ENCODE data around the gene ATP8B1. TPM values are rescaled to one million over a fixed set of nuclear protein-coding genes. Genes with fewer than 3 reads are reported as not detected.

ATP8B1 gene
- total RNA-seq, 1 experiment from 2014 or later: 15.9 TPM

- TF ChIP-seq ZFX (IDR thresholded peaks at IDR 0.05) (no peak), JUND (IDR thresholded peaks at IDR 0.05) (peak; percentile 77)
Observed at GRCh38 chr18:57775937-57776336, 27.2 kb downstream of the ATP8B1 start (continued).

GRCh38 chr18:57772387-57772799 is 30.7 kb downstream of the ATP8B1 start:
- RAD21 ChIA-PET (ENCODE audit: low non-redundant PET in 1 of 2, low total read pairs in 2 of 2, uncharacterized antibody in 2 of 2, unreplicated experiment in 2 of 2): interaction anchor here in 1 of 2 experiments (0.6 kb wide), 1 partner anchor 65 kb away, joined by 3 read pairs; no protein-coding TSS in a partner anchor
- H3K27ac ChIP-seq (ENCODE audit: low read depth, low read length): no peak overlapping the region
- POLR2A ChIA-PET: no interaction called here
- no peak for ATAC-seq
- H3K4me3 ChIP-seq (replicated peaks in 1 of 2; ENCODE audit: low read depth in 1 of 2, low read length in 2 of 2): no peak overlapping the region
- no peaks in the 10 kb centered on the region for H4K20me1 ChIP-seq (ENCODE audit: insufficient read depth)
- no TSS peak for BruUV-seq (replicated peaks)
- no peak overlapping the region for H2AFZ ChIP-seq (ENCODE audit: low read depth, low read length, poor library complexity, severe bottlenecking)
- intact Hi-C loops (cut with micrococcal nuclease): no loop called here
- no peaks in the 10 kb centered on the region for H3K9me2 ChIP-seq (ENCODE audit: insufficient read depth)
- CTCF ChIA-PET: no interaction called here
- TF ChIP-seq ELF1 (IDR thresholded peaks at IDR 0.05; ENCODE audit: borderline replicate concordance, low read depth): no peak
- no peak for TF ChIP-seq EGR1 (IDR thresholded peaks at IDR 0.05; ENCODE audit: low read depth)
- TF ChIP-seq SP1 (IDR thresholded peaks at IDR 0.05; ENCODE audit: low read depth): no peak
- TF ChIP-seq EZH2phosphoT487 (IDR thresholded peaks at IDR 0.05; ENCODE audit: borderline replicate concordance): no peak
- TF ChIP-seq EZH2 (IDR thresholded peaks at IDR 0.05): no peak
- no peak for TF ChIP-seq YY1 (IDR thresholded peaks at IDR 0.05; ENCODE audit: extremely low read depth, insufficient replicate concordance, low read depth, low read length)
- TF ChIP-seq POLR2A (IDR thresholded peaks at IDR 0.05; ENCODE audit: borderline replicate concordance, extremely low read depth, insufficient read depth, insufficient read length): no peak
- TF ChIP-seq, protein P1, sequence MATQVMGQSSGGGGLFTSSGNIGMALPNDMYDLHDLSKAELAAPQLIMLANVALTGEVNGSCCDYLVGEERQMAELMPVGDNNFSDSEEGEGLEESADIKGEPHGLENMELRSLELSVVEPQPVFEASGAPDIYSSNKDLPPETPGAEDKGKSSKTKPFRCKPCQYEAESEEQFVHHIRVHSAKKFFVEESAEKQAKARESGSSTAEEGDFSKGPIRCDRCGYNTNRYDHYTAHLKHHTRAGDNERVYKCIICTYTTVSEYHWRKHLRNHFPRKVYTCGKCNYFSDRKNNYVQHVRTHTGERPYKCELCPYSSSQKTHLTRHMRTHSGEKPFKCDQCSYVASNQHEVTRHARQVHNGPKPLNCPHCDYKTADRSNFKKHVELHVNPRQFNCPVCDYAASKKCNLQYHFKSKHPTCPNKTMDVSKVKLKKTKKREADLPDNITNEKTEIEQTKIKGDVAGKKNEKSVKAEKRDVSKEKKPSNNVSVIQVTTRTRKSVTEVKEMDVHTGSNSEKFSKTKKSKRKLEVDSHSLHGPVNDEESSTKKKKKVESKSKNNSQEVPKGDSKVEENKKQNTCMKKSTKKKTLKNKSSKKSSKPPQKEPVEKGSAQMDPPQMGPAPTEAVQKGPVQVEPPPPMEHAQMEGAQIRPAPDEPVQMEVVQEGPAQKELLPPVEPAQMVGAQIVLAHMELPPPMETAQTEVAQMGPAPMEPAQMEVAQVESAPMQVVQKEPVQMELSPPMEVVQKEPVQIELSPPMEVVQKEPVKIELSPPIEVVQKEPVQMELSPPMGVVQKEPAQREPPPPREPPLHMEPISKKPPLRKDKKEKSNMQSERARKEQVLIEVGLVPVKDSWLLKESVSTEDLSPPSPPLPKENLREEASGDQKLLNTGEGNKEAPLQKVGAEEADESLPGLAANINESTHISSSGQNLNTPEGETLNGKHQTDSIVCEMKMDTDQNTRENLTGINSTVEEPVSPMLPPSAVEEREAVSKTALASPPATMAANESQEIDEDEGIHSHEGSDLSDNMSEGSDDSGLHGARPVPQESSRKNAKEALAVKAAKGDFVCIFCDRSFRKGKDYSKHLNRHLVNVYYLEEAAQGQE (IDR thresholded peaks at IDR 0.05; ENCODE audit: low read depth): no peak
- TF ChIP-seq SRF (IDR thresholded peaks at IDR 0.05; ENCODE audit: low read depth): no peak
- H3K4me1 ChIP-seq (ENCODE audit: control insufficient read depth in 1 of 2, insufficient read depth in 2 of 2, low read length in 2 of 2): peaks cover 45 to 70% of the 10 kb centered on the region in 2 experiments
- peak overlapping the region; percentile 67 for H3K4me2 ChIP-seq (ENCODE audit: low read length)
- no peaks in the 10 kb centered on the region for H3K36me3 ChIP-seq (ENCODE audit: control insufficient read depth in 1 of 2, insufficient read depth in 2 of 2, low read length in 2 of 2)
- H3K9me3 ChIP-seq (ENCODE audit: control insufficient read depth in 1 of 2, insufficient read depth in 1 of 2, low read depth in 1 of 2, low read length in 2 of 2): no peaks in the 10 kb centered on the region
- no peak overlapping the region for H3K9ac ChIP-seq (ENCODE audit: low read length)
- H3K79me2 ChIP-seq (ENCODE audit: insufficient read depth, low read length): peaks cover 7% of the 10 kb centered on the region; the same call in 1 of the 2 replicates
- H3K27me3 ChIP-seq (ENCODE audit: insufficient read depth, low read length): no peaks in the 10 kb centered on the region
- DNase-seq (ENCODE audit: low read depth, low spot score): no peak

Data from HCT116 (cell line).